ENCODE results near the gene ADD3. TPM values are rescaled to one million over a fixed set of nuclear protein-coding genes. Genes with fewer than 3 reads are reported as not detected.

ADD3 gene
- total and polyA plus RNA-seq, 2 of the 13 experiments (the other 11 are each of a cell fraction or from before 2014, with no cell fraction given) = 44.7 to 57.5 TPM

- TF ChIP-seq NFAT5 (CRISPR knock-in tag; IDR thresholded peaks at IDR 0.05) (no peak), ZNF768 (CRISPR knock-in tag; IDR thresholded peaks at IDR 0.05) (no peak), SPEN (CRISPR knock-in tag; IDR thresholded peaks at IDR 0.05; ENCODE audit: low read depth) (no peak), ZBTB7A (CRISPR knock-in tag; IDR thresholded peaks at IDR 0.05) (no peak), ZSCAN30 (CRISPR knock-in tag; IDR thresholded peaks at IDR 0.05) (no peak), GLMP (CRISPR knock-in tag; IDR thresholded peaks at IDR 0.05; ENCODE audit: borderline replicate concordance) (no peak), ZNF17 (CRISPR knock-in tag; IDR thresholded peaks at IDR 0.05) (no peak), HDAC6 (IDR thresholded peaks at IDR 0.05; ENCODE audit: low read depth, low read length) (no peak), ARNT2 (CRISPR knock-in tag; IDR thresholded peaks at IDR 0.05; ENCODE audit: low read depth) (0 out of 2 replicates have a peak, but pooled peaks have one; percentile 29), ZNF598 (CRISPR knock-in tag; IDR thresholded peaks at IDR 0.05; ENCODE audit: borderline replicate concordance) (no peak), SNAPC5 (CRISPR knock-in tag; IDR thresholded peaks at IDR 0.05; ENCODE audit: borderline replicate concordance) (no peak), MBD4 (IDR thresholded peaks at IDR 0.05; ENCODE audit: borderline replicate concordance, low read length) (0 out of 2 replicates have a peak, but pooled peaks have one; percentile 53), KLF12 (CRISPR knock-in tag; IDR thresholded peaks at IDR 0.05; ENCODE audit: borderline replicate concordance) (no peak), NR1H2 (CRISPR knock-in tag; IDR thresholded peaks at IDR 0.05; ENCODE audit: borderline replicate concordance, low read depth) (no peak), EZH2 (conservative IDR thresholded peaks at IDR 0.05; ENCODE audit: low read depth, low read length) (no peak), ATM (IDR thresholded peaks at IDR 0.05; ENCODE audit: borderline replicate concordance) (no peak), ATF4 (CRISPR knock-in tag; IDR thresholded peaks at IDR 0.05) (no peak), ZNF75D (CRISPR knock-in tag; IDR thresholded peaks at IDR 0.05; ENCODE audit: borderline replicate concordance) (no peak), CREM (IDR thresholded peaks at IDR 0.05) (peak; percentile 62; the same call in 1 of the 2 replicates), CREM (CRISPR knock-in tag; IDR thresholded peaks at IDR 0.05) (no peak)
- TF ChIP-seq, protein P1, sequence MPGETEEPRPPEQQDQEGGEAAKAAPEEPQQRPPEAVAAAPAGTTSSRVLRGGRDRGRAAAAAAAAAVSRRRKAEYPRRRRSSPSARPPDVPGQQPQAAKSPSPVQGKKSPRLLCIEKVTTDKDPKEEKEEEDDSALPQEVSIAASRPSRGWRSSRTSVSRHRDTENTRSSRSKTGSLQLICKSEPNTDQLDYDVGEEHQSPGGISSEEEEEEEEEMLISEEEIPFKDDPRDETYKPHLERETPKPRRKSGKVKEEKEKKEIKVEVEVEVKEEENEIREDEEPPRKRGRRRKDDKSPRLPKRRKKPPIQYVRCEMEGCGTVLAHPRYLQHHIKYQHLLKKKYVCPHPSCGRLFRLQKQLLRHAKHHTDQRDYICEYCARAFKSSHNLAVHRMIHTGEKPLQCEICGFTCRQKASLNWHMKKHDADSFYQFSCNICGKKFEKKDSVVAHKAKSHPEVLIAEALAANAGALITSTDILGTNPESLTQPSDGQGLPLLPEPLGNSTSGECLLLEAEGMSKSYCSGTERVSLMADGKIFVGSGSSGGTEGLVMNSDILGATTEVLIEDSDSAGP (CRISPR knock-in tag; IDR thresholded peaks at IDR 0.05; ENCODE audit: borderline replicate concordance) = no peak
Observed at GRCh38 chr10:109974504-109975191, 33.1 kb upstream of the ADD3 start (continued).

Measured in HepG2 (cell line).